GM19351 (cell line): ENCODE data around the gene CBR1.

Experiments
- ATAC-seq: cut with Tn5 transposase; IDR thresholded peaks from one replicate; pipeline ENCODE4 v1.9.1; 2021; ENCODE audit warnings: mild to moderate bottlenecking, moderate library complexity; ENCODE audit not compliant: unreplicated experiment

CBR1 gene

GRCh38 chr21:36111238-36111637 is 41.4 kb downstream of the CBR1 start:
- ATAC-seq: no peak

DNA sequence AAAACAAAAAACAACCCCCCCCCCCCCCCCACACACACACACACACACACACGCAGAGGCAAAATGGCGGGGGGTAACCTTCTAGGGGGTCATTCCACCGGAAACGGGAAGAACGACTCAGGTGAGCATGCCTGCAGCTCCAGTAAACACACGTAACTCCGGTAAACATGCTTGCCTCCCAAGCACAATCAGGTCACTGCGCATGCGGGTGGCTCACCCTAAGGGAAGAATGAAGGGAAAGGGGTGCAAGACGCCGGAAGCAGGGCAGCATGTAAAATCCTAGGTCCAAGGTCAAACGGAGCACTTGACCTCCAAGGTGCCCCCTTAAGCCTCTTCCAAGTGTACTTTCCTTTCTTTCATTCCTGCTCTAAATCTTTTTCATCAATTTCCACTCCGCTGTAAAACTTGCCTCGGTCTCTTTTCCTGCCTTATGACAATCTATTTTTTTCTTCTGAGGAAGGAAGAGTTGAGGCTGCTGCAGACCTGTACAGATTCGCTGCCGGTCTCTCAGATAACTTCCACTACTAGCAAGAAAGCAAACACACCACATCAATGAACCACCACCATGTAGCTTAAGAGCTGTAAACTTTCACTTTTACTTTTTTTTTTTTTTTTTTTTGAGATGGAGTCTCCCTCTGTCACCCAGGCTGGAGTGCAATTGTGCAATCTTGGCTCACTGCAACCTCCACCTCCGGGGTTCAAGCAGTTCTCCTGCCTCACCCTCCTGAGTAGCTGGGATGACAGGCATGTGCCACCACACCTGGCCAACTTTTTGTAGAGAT is 44.0 kb downstream of the CBR1 start:
- ATAC-seq: no peak

DNA sequence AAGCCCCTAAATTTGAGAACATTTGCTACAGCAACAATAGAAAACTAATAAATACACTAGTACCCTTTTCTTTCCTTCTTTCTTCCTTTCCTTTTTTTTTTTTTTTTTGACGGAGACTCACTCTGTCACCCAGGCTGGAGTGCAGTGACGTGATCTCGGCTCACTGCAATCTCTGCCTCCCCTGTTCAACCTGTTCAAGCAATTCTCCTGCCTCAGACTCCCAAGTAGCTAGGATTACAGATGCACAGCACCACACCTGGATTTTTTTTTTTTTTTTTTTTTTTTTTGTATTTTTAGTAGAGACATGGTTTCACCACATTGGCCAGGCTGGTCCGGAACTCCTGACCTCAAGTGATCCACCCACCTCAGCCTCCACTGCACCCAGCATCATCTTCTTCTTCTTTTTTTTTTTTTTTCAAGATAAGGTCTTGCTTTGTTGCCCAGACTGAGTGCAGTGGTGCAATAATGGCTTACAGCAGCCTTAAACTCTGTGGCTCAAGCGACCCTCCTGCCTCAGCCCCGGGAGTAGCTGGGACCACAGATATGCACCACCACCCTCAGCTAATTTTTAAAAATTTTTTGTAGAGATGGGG is 45.4 kb downstream of the CBR1 start:
- ATAC-seq: no peak

DNA sequence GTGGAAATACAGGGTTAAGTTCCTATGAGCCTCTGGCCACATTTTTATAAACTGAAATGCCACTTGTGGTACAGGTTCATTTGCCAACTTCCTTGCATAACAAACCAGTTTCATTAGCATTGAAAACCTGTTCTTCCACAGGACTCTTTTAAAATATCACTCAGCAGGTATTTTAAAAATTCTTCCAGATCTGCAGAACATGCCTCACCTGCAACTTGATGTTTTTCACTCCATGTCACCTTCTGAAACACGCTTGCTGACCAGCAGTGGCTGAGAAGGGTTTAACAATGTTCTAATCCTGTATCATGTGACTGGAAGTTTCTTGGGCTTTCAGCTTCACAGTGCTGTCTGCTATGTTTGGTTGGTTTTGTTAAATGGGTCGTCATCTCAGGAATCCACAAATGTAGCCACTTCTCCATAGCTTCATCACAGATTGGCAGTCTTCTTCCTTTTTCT is 47.5 kb downstream of the CBR1 start:
- ATAC-seq: no peak

- ATAC-seq: no peak
Measured at GRCh38 chr21:36120304-36120888, 50.6 kb downstream of the CBR1 start.
